Ovary (tissue), 3 donors: ENCODE measurements around the gene ADAM12.

ENCODE experiments used
- EP300 ChIP-seq: sonication (generic); formaldehyde crosslinking; IDR thresholded peaks from one replicate; pipeline ENCODE4 v1.6.1; 2017; ENCODE audit warnings: antibody characterized with exemption
- POLR2A ChIP-seq: fragments of 450-650 bp; IDR thresholded peaks from one replicate; pipeline ENCODE4 v1.6.1; 2017; ENCODE audit warnings: antibody characterized with exemption, mild to moderate bottlenecking, moderate library complexity
- TF ChIP-seq, protein P1 (sequence below), 3 donors: fragments of 450-650 bp in 2 of 3; fragments of 200-600 bp in 1 of 3; IDR thresholded peaks; one replicate each; pipeline versions ENCODE4 v1.5.1 to v1.8.0; 2016 to 2022; ENCODE audit warnings: antibody characterized with exemption in 3 of 3, mild to moderate bottlenecking in 1 of 3
- donor health status: DM: no; HTN: no; CAD: no.

DNA sequence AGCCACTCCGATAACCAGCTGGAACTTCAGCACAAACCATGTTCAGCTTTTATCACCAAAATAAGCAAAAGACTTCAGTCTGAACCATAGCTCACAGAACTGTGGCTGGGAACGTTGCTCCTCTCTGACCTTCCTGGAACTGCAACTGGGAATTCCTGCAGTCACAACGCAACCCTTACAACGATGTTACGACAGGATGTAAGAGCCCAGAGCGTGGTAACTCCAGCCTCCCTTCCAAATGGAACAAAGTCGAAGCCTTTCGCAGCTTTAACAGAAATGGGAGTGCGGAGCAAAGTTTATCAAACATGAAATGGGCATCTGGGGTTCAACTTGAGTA, 162.6 kb downstream of the ADAM12 start:
- TF ChIP-seq, protein P1, sequence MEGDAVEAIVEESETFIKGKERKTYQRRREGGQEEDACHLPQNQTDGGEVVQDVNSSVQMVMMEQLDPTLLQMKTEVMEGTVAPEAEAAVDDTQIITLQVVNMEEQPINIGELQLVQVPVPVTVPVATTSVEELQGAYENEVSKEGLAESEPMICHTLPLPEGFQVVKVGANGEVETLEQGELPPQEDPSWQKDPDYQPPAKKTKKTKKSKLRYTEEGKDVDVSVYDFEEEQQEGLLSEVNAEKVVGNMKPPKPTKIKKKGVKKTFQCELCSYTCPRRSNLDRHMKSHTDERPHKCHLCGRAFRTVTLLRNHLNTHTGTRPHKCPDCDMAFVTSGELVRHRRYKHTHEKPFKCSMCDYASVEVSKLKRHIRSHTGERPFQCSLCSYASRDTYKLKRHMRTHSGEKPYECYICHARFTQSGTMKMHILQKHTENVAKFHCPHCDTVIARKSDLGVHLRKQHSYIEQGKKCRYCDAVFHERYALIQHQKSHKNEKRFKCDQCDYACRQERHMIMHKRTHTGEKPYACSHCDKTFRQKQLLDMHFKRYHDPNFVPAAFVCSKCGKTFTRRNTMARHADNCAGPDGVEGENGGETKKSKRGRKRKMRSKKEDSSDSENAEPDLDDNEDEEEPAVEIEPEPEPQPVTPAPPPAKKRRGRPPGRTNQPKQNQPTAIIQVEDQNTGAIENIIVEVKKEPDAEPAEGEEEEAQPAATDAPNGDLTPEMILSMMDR (IDR thresholded peaks at IDR 0.05): no peak
- TF ChIP-seq POLR2A (no peak), EP300 (no peak)
